GM19324 (cell line): Measurements from ENCODE around the gene ADAM22.

Experiments used
- ATAC-seq: cut with Tn5 transposase; IDR thresholded peaks from one replicate; pipeline ENCODE4 v1.9.1; 2021; ENCODE audit warnings: mild to moderate bottlenecking, moderate library complexity; ENCODE audit not compliant: unreplicated experiment, low FRiP score

The ADAM22 gene

DNA sequence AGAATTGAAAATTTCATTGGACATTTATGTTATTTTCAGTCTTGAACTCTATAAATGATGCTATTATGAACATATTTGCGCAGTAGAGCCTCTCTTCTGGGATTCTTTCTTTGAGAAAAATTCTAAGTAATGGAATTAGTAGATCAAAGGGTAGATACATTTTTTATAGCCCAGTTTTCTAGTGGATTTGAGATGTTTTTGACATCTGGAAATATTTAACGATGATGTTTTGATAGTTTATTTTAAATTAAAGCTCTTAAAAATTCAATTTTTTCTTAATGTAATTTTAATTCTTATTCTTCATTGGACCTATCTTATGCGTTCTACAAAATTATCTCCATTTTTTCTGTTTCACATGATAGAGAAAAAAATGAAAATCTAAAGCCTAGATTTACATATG is 103.0 kb downstream of the ADAM22 start:
- no peak for ATAC-seq

GRCh38 chr7:88040694-88041093 is 106.6 kb downstream of the ADAM22 start:
- no peak for ATAC-seq

GRCh38 chr7:88041583-88041982 is 107.5 kb downstream of the ADAM22 start:
- ATAC-seq = no peak

- ATAC-seq = peak; percentile 43
Measured at GRCh38 chr7:88042157-88042556, 108.1 kb downstream of the ADAM22 start.

- no peak for ATAC-seq
Measured at GRCh38 chr7:88042803-88043202, 108.8 kb downstream of the ADAM22 start.

DNA sequence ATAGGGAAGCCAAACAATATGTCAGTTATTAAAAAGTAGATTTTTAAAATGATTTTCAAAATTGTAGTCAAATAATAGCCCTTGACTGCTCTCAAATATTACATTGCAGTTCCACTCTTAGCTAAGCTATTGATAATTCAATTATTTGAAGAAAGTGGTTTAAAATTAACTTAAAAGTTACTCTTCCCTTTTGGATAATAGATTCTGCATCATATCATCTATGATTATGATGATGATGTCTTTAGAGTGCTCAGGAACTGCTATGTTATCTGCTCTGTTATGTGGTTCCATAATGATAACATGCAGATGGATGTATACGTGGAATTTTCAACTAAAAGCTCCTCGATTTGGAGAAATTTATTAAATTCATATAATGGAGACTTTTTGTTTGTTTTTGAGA is 110.0 kb downstream of the ADAM22 start:
- no peak for ATAC-seq

DNA sequence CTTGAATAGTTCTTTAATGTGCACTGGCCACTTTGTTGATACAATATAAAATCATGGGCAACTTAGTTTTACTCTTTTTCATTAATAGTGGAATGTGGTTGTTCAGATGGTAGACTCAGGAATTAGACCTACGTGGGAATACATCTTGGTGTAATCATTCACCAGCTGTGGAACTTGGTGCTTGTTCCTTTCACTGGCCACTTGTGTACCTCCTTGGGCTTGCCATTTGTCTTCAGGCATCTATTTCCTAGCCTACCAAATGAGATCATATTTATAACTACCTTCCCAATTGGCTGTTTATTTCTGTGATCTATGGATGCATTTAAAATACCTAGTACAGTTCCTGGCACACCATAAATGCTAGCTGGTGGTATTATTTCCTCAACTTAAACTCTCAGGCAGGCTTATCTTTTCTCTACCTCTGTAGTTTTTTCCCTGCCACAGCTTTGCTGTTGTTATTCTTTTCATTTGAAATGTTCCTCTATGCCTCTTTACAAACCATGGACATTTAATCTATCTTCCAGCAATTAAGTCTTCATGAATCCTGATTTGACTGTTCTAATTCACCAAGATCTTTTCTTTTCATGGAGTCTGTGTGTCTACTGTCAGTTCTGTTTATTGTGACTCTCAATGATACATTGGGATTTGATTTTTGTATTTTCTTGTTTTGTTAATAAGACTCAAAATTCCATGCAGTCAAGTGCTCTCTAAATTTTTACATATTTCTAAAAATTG is 113.0 kb downstream of the ADAM22 start:
- ATAC-seq = no peak

DNA sequence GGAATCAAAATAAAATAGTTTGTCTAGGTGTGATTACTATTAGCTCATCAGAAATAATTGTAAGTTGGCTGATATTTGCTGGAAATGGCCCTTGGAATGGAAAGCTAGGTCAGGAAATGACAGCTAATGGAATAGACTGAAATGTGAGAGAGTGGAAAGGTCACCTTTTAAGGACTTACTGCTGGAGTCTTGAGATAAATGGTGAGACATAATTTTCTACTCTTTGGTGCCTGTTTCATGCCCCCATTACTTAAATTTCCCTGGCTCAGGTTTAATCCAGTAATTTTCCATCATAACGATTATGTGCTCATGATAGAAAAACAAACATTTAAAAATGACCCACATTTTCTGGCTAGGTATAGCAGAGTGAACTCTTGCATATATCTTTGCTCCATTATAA is 123.6 kb downstream of the ADAM22 start:
- no peak for ATAC-seq

- ATAC-seq = no peak
Measured at GRCh38 chr7:88062238-88062637, 128.2 kb downstream of the ADAM22 start.

- no peak for ATAC-seq
Measured at GRCh38 chr7:88069093-88069492, 135.0 kb downstream of the ADAM22 start.

DNA sequence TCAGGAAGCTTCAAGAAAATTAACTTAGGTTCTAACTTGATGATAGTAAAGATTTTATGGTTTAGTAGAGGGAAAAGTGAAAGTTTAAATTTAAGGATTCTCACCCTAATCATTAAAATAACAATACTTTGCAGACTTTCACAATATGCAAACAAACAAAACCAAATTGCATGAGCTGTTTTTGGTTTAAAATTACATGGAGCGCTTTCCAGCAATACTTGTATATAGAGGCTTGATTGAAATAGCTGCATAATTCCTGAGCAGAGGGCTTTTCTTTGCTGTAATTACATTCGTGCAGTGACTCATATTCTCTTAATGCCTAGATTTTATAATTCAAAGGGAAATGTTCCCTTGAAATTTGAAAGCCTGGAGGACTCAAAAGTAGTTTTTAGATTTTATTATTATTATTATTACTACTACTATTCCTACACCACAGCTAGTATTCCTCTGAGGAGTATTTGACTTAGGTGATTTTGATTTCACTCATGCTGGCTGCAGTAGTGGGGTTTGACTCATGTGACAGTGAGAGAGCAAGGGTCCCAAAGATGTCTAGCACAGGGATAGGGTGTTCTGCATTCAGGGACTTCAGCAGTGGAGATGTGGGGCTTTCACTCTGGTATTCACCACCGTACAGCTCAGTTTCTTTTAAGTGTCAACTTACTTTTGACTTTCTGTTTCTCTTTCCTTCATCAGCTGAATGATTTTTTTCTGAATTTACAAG is 138.1 kb downstream of the ADAM22 start:
- peak; percentile 88 for ATAC-seq

DNA sequence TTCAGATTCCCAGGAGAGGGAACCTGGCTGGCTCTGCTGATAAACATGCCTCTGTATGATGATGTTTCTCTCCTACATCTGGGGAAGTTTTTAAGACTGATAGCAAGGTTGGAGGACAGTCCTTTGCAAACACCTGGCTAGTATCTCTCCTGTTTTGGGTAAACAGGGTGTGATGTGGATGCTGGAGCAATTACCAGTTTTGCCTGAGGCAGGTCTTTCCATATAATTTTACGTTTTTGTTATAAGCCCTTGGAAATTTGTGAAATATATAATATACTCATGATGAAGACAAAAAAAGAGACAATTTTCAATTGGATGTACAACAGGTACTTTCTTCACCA is 138.6 kb downstream of the ADAM22 start:
- ATAC-seq = peak; percentile 40

- no peak for ATAC-seq
Measured at GRCh38 chr7:88073626-88074025, 139.6 kb downstream of the ADAM22 start.

- no peak for ATAC-seq
Measured at GRCh38 chr7:88075216-88075615, 141.2 kb downstream of the ADAM22 start.

GRCh38 chr7:88083883-88084282 is 149.8 kb downstream of the ADAM22 start:
- ATAC-seq = no peak

DNA sequence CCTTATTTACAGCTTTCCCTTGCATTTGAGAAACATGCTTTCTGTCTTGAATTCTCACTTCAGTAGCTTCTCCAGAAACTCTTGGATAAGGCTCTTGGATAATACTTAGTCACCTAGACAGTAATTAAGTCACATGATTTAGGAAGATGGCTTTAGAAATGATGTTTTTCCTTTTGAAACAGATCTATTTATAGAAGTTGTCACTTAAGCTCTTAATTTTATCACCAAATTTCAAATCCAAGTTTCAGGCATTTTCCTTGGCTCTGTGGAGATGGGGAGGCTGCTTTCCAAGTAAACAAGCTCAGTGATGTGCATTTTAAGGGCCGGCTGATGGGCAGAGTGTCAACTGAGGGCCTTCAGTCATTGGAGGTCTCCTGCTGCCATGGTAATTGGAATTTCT is 155.5 kb downstream of the ADAM22 start:
- no peak for ATAC-seq

GRCh38 chr7:88090240-88090639 is 156.2 kb downstream of the ADAM22 start:
- ATAC-seq = no peak

DNA sequence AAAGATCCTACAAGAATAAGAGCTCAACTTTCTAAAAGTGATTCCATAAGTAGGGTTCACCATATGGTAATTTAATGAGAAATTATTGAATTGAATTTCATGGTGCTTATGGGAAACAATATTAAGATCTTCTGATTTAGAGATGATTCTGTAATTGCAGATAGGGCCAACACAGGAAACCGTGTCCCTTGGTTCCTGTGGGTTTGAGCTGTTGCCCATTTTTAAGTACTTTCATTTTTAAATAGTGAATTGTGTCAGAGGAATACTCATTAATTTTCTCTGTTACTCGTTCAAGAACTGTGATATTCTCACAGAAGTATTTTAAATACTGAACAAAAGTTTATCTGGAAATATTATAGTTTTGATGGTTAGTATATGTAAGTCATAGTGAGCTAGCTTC is 156.6 kb downstream of the ADAM22 start:
- no peak for ATAC-seq

DNA sequence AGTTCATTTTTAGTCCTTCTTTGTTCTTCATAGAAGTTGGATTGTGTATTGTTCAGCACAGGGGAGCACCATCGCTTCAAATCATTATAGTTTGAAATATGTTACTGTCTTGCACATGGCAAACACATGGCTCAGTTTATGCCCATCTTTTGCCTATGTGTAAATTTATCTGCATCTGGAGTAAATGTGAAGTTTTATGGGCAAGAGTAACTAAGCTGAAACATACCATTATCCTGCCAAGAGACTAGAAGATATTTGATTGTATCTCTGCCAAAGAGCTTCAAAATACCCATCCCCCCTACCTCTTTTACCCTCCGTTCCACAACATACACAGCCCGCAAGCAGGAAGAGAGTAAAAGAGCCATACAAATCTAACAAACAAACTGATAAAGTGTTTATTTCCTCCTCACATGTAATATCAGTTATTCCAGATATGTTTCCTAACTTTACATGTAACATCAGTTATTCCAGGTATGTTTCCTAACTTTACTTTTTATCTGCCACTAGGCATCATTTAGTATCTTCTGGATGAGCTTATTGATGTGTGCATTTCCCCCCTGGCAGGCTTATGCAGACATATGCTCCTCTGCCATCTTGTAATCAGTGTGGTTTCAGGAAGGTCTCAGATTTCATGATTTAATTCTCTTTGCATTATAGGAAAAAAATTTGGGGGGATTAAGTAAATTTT is 158.1 kb downstream of the ADAM22 start:
- ATAC-seq = no peak

GRCh38 chr7:88092676-88092999 is 158.6 kb downstream of the ADAM22 start:
- ATAC-seq = no peak

- peak; percentile 81 for ATAC-seq
Measured at GRCh38 chr7:88101769-88102168, 167.7 kb downstream of the ADAM22 start.

GRCh38 chr7:88102675-88103074 is 168.6 kb downstream of the ADAM22 start:
- ATAC-seq = no peak
